Transverse colon (tissue), 4 donors: ENCODE results near the gene GLS. TPM values are rescaled to one million over a fixed set of nuclear protein-coding genes. Genes with fewer than 3 reads are reported as not detected.

Source experiments
- DNase-seq: peaks from one replicate; pipeline ENCODE4 v3.0.0-alpha.2; 2019
- H3K27ac ChIP-seq, 4 donors: fragments of 200-600 bp; sonication (generic); 2 replicates each; pipeline ENCODE4 v1.5.1; 2016 to 2018; ENCODE audit warnings: inconsistent platforms in 4 of 4
- H3K27me3 ChIP-seq: fragments of 200-600 bp; sonication (generic); 2 replicates; pipeline ENCODE4 v1.5.1; 2017; ENCODE audit warnings: inconsistent platforms
- H3K36me3 ChIP-seq, 4 donors: fragments of 200-600 bp; sonication (generic); 2 replicates each; pipeline ENCODE4 v1.5.1; 2017 to 2019; ENCODE audit warnings: inconsistent platforms in 4 of 4
- H3K4me1 ChIP-seq, 4 donors: fragments of 200-600 bp; sonication (generic); 2 replicates each; pipeline ENCODE4 v1.5.1; 2017 to 2020; ENCODE audit warnings: inconsistent platforms in 4 of 4
- H3K4me3 ChIP-seq, 4 donors: fragments of 200-600 bp; sonication (generic); 1 replicate in 1 of 4; 2 replicates in 3 of 4; pipeline versions ENCODE4 v1.5.1 to v1.6.1; 2017 to 2019; ENCODE audit warnings: inconsistent platforms in 4 of 4
- H3K9me3 ChIP-seq, 2 donors: fragments of 200-600 bp; sonication (generic); 2 replicates each; pipeline ENCODE4 v1.5.1; 2017 to 2019; ENCODE audit warnings: inconsistent platforms in 2 of 2
- CTCF ChIP-seq, 5 experiments: fragments of 200-600 bp in 3 of 5; fragments of 450-650 bp in 2 of 5; sonication (generic) in 3 of 5; IDR thresholded peaks; 1 replicate in 2 of 5; 2 replicates in 3 of 5; pipeline ENCODE4 v1.5.1; 2016 to 2017; ENCODE audit warnings: antibody characterized with exemption in 5 of 5, inconsistent platforms in 3 of 5, mild to moderate bottlenecking in 2 of 5, moderate library complexity in 1 of 5
- EP300 ChIP-seq: sonication (generic); formaldehyde crosslinking; IDR thresholded peaks from one replicate; pipeline ENCODE4 v1.6.1; 2017; ENCODE audit warnings: antibody characterized with exemption, low read depth
- POLR2A ChIP-seq: fragments of 450-650 bp; IDR thresholded peaks from one replicate; pipeline ENCODE4 v1.6.1; 2016; ENCODE audit warnings: antibody characterized with exemption, mild to moderate bottlenecking, moderate library complexity
- POLR2AphosphoS5 ChIP-seq, 3 donors: sonication (generic); formaldehyde crosslinking; IDR thresholded peaks; one replicate each; pipeline ENCODE4 v1.6.1; 2016; ENCODE audit warnings: antibody characterized with exemption in 3 of 3
- WGBS, 2 donors: methylation state at CpG; one replicate each; pipeline ENCODE4 v1.1.5; 2018; ENCODE audit warnings: low coverage in 1 of 2; 5-methylcytosine and 5-hydroxymethylcytosine counted together
- in situ Hi-C, 4 donors: fragments of 200-750 bp; cut with MboI; loops; one replicate each; pipeline versions ENCODE4 v1.15.0 to v1.15.1; 2017; ENCODE audit warnings: low sequenced_read_pairs in 3 of 4, low pct_ligation_motif_present in 1 of 4, low pct_unique_long_range_greater_than_20kb in 1 of 4
- intact Hi-C: fragments of 100-400 bp; cut with DNase I; formaldehyde crosslinking; loops from one replicate; pipeline ENCODE4 v1.15.1; 2023; ENCODE audit warnings: low total_unique reads
- total RNA-seq, 4 donors: library from RNA; depleted of rRNA; stranded (reverse); fragments of >200 nt; gene quantifications; one replicate each; pipeline ENCODE4 v1.1.0, GENCODE V29; 2016

The GLS gene
- total RNA-seq, 4 donors from 2014 or later = 58.0 to 141 (median 68.7) TPM

- no peaks in the 10 kb centered on the region for H3K9me3 ChIP-seq
- H3K4me3 ChIP-seq = no peak overlapping the region
- H3K27ac ChIP-seq = no peak overlapping the region
- no peaks in the 10 kb centered on the region for H3K27me3 ChIP-seq
- intact Hi-C loops (no loop called here), in situ Hi-C loops (no loop called here)
- peaks cover 0 to 87% (median 35%) of the 10 kb centered on the region in 4 donors for H3K36me3 ChIP-seq
- WGBS, 2 donors = 80 to 86% methylated on average over 5 of the region's 5 CpGs
- no peak for TF ChIP-seq EP300
- no peak for TF ChIP-seq POLR2AphosphoS5 (IDR thresholded peaks at IDR 0.05)
- TF ChIP-seq CTCF (IDR thresholded peaks at IDR 0.05) = no peak
- TF ChIP-seq POLR2A = no peak
- DNase-seq = no peak
- H3K4me1 ChIP-seq = peaks cover 0 to 8% (median 0%) of the 10 kb centered on the region in 4 donors
Observed at GRCh38 chr2:190984595-190984994, 104.0 kb downstream of the GLS start.

- DNase-seq = no peak
- in situ Hi-C loops (no loop called here), intact Hi-C loops (no loop called here)
- no peak overlapping the region for H3K27ac ChIP-seq
- H3K9me3 ChIP-seq = no peaks in the 10 kb centered on the region
- H3K36me3 ChIP-seq = peaks cover 0 to 88% (median 41%) of the 10 kb centered on the region in 4 donors
- no peak for TF ChIP-seq CTCF (IDR thresholded peaks at IDR 0.05)
- no peak for TF ChIP-seq POLR2AphosphoS5 (IDR thresholded peaks at IDR 0.05)
- no peak for TF ChIP-seq EP300
- TF ChIP-seq POLR2A = no peak
- H3K4me3 ChIP-seq = no peak overlapping the region
- H3K4me1 ChIP-seq = no peaks in the 10 kb centered on the region
- no peaks in the 10 kb centered on the region for H3K27me3 ChIP-seq
- WGBS, 2 donors = 78 to 83% methylated on average over 8 to 13 of the region's 13 CpGs
Observed at GRCh38 chr2:190986221-190986953, 105.8 kb downstream of the GLS start.

DNA sequence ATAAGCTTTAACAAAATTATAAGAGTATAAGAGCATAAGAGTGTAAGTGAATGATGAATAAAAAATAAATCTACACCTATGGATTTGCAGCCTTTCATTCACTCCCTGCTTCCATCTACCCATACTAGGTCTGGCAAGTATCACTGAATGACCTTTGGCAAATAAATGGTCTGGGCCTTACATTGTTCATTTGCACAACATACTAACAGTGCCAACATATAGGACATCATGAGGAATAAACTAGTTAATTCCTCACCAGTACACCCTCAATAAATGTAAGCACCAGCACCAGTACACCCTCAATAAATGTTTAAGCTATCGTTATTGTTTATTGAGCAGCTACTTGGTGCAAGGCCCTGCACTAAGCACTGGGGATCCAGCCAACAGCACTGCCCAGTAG lies 106.5 kb downstream of the GLS start:
- H3K4me1 ChIP-seq = no peaks in the 10 kb centered on the region
- H3K9me3 ChIP-seq = no peaks in the 10 kb centered on the region
- intact Hi-C loops = no loop called here
- H3K4me3 ChIP-seq = no peak overlapping the region
- no peaks in the 10 kb centered on the region for H3K27me3 ChIP-seq
- WGBS, 2 donors = 94 to 100% methylated on average over 1 of the region's 1 CpG
- no peak overlapping the region for H3K27ac ChIP-seq
- no peak for DNase-seq
- in situ Hi-C loops = no loop called here
- no peak for TF ChIP-seq POLR2A
- no peak for TF ChIP-seq EP300
- TF ChIP-seq POLR2AphosphoS5 (IDR thresholded peaks at IDR 0.05) = no peak
- TF ChIP-seq CTCF (IDR thresholded peaks at IDR 0.05) = no peak
- H3K36me3 ChIP-seq = peaks cover 0 to 84% (median 38%) of the 10 kb centered on the region in 4 donors

- no peak for TF ChIP-seq POLR2AphosphoS5 (IDR thresholded peaks at IDR 0.05)
- no peaks in the 10 kb centered on the region for H3K4me1 ChIP-seq
- H3K27ac ChIP-seq = no peak overlapping the region
- H3K4me3 ChIP-seq = no peak overlapping the region
- DNase-seq = no peak
- H3K36me3 ChIP-seq = peaks cover 0 to 76% (median 37%) of the 10 kb centered on the region in 4 donors
- intact Hi-C loops (no loop called here), in situ Hi-C loops (no loop called here)
- WGBS, 2 donors = 92 to 96% methylated on average over 4 to 5 of the region's 5 CpGs
- H3K9me3 ChIP-seq = no peaks in the 10 kb centered on the region
- no peaks in the 10 kb centered on the region for H3K27me3 ChIP-seq
Observed at GRCh38 chr2:190987938-190988337, 107.3 kb downstream of the GLS start.
